Measurements from ENCODE around the gene BCLAF1.

BCLAF1 gene

GRCh38 chr6:136288566-136289326, 900 bp downstream of the BCLAF1 start:
- Histone ChIP-seq H4K91ac (ENCODE audit: low read depth, low read length) (peak overlapping the region; percentile 57), H3K4me1 (ENCODE audit: control insufficient read depth in 1 of 2, insufficient read depth in 2 of 2, low read length in 2 of 2) (peaks cover 3 to 5% of the 10 kb centered on the region in 2 experiments), H3K4me2 (ENCODE audit: low read length) (peak overlapping the region; percentile 94), H3K9ac (ENCODE audit: low read length) (peak overlapping the region; percentile 96), H4K8ac (ENCODE audit: low read depth, low read length) (peak overlapping the region; percentile 6), H3K36me3 (ENCODE audit: control insufficient read depth in 1 of 2, insufficient read depth in 2 of 2, low read length in 2 of 2) (peaks cover 0 to 2% of the 10 kb centered on the region in 2 experiments), H3K27ac (ENCODE audit: low read depth, low read length) (peak overlapping the region; percentile 22), H3K79me1 (ENCODE audit: low read length) (peaks cover 11% of the 10 kb centered on the region), H3K4me3 (ENCODE audit: low read depth, low read length) (peak overlapping the region; percentile 93), H2AK5ac (ENCODE audit: low read length) (no peak overlapping the region), H4K12ac (ENCODE audit: low read depth, low read length) (peak overlapping the region; percentile 40), H3K27me3 (ENCODE audit: insufficient read depth, low read length) (no peaks in the 10 kb centered on the region), H3K79me2 (ENCODE audit: control insufficient read depth, insufficient read depth, low read length, poor library complexity) (peaks cover 26% of the 10 kb centered on the region), H2BK5ac (ENCODE audit: low read depth, low read length, poor library complexity) (peak overlapping the region; percentile 48), H2AFZ (ENCODE audit: insufficient read depth, low read length, poor library complexity) (no peak overlapping the region), H3K18ac (ENCODE audit: low read length) (peak overlapping the region; percentile 47), H3K4ac (ENCODE audit: low read depth, low read length) (peak overlapping the region; percentile 82), H3K14ac (ENCODE audit: low read length) (peak overlapping the region; percentile 52), H2BK120ac (ENCODE audit: insufficient read depth, low read length, poor library complexity) (no peak overlapping the region), H3K9me3 (ENCODE audit: insufficient read depth, low read depth, low read length) (no peaks in the 10 kb centered on the region), H3K23ac (ENCODE audit: low read length) (no peak overlapping the region), H2BK12ac (ENCODE audit: low read length) (no peak overlapping the region)
- DNase-seq, result peak; percentile 98 to 99
- WGBS (ENCODE audit: extremely low coverage, insufficient coverage, insufficient read length), result no CpG with 5 or more reads among the region's 34 CpGs

- no peak overlapping the region for H3K27ac ChIP-seq (ENCODE audit: low read depth, low read length)
- H4K12ac ChIP-seq (ENCODE audit: low read depth, low read length), result no peak overlapping the region
- peaks cover 0 to 5% of the 10 kb centered on the region in 2 experiments for H3K4me1 ChIP-seq (ENCODE audit: control insufficient read depth in 1 of 2, insufficient read depth in 2 of 2, low read length in 2 of 2)
Observed at GRCh38 chr6:136284909-136285308, 4.7 kb downstream of the BCLAF1 start.

GRCh38 chr6:136282906-136283305, 6.7 kb downstream of the BCLAF1 start:
- peaks cover 0 to 2% of the 10 kb centered on the region in 2 experiments for H3K36me3 ChIP-seq (ENCODE audit: control insufficient read depth in 1 of 2, insufficient read depth in 2 of 2, low read length in 2 of 2)
- H3K18ac ChIP-seq (ENCODE audit: low read length), result no peak overlapping the region
- H4K91ac ChIP-seq (ENCODE audit: low read depth, low read length), result no peak overlapping the region
- no peaks in the 10 kb centered on the region for H3K9me3 ChIP-seq (ENCODE audit: insufficient read depth, low read depth, low read length)
- H3K4me3 ChIP-seq (ENCODE audit: low read depth, low read length), result no peak overlapping the region
- H3K79me1 ChIP-seq (ENCODE audit: low read length), result no peaks in the 10 kb centered on the region
- H2AFZ ChIP-seq (ENCODE audit: insufficient read depth, low read length, poor library complexity), result no peak overlapping the region
- H2AK5ac ChIP-seq (ENCODE audit: low read length), result no peak overlapping the region
- no peak overlapping the region for H4K12ac ChIP-seq (ENCODE audit: low read depth, low read length)
- no peak overlapping the region for H2BK120ac ChIP-seq (ENCODE audit: insufficient read depth, low read length, poor library complexity)
- H3K4me1 ChIP-seq (ENCODE audit: control insufficient read depth in 1 of 2, insufficient read depth in 2 of 2, low read length in 2 of 2), result peaks cover 0 to 4% of the 10 kb centered on the region in 2 experiments
- no peak overlapping the region for H2BK12ac ChIP-seq (ENCODE audit: low read length)
- H3K4me2 ChIP-seq (ENCODE audit: low read length), result no peak overlapping the region
- no peak overlapping the region for H3K9ac ChIP-seq (ENCODE audit: low read length)
- H2BK5ac ChIP-seq (ENCODE audit: low read depth, low read length, poor library complexity), result no peak overlapping the region
- no peaks in the 10 kb centered on the region for H3K27me3 ChIP-seq (ENCODE audit: insufficient read depth, low read length)
- no peak for DNase-seq
- H3K4ac ChIP-seq (ENCODE audit: low read depth, low read length), result peak overlapping the region; percentile 80
- WGBS (ENCODE audit: extremely low coverage, insufficient coverage, insufficient read length), result no CpG with 5 or more reads among the region's 4 CpGs
- no peak overlapping the region for H4K8ac ChIP-seq (ENCODE audit: low read depth, low read length)
- H3K27ac ChIP-seq (ENCODE audit: low read depth, low read length), result no peak overlapping the region
- no peak overlapping the region for H3K23ac ChIP-seq (ENCODE audit: low read length)
- H3K14ac ChIP-seq (ENCODE audit: low read length), result no peak overlapping the region
- H3K79me2 ChIP-seq (ENCODE audit: control insufficient read depth, insufficient read depth, low read length, poor library complexity), result peaks cover 14% of the 10 kb centered on the region

More at GRCh38 chr6:136284909-136285308, 4.7 kb downstream of the BCLAF1 start:
- Histone ChIP-seq H4K91ac (ENCODE audit: low read depth, low read length) (no peak overlapping the region), H3K4me2 (ENCODE audit: low read length) (no peak overlapping the region), H3K4me3 (ENCODE audit: low read depth, low read length) (no peak overlapping the region), H2BK120ac (ENCODE audit: insufficient read depth, low read length, poor library complexity) (no peak overlapping the region), H2AFZ (ENCODE audit: insufficient read depth, low read length, poor library complexity) (no peak overlapping the region), H2AK5ac (ENCODE audit: low read length) (no peak overlapping the region), H3K9ac (ENCODE audit: low read length) (no peak overlapping the region), H3K14ac (ENCODE audit: low read length) (no peak overlapping the region), H3K18ac (ENCODE audit: low read length) (no peak overlapping the region), H3K4ac (ENCODE audit: low read depth, low read length) (peak overlapping the region; percentile 99), H2BK5ac (ENCODE audit: low read depth, low read length, poor library complexity) (peak overlapping the region; percentile 52), H2BK12ac (ENCODE audit: low read length) (no peak overlapping the region), H4K8ac (ENCODE audit: low read depth, low read length) (no peak overlapping the region), H3K36me3 (ENCODE audit: control insufficient read depth in 1 of 2, insufficient read depth in 2 of 2, low read length in 2 of 2) (peaks cover 0 to 2% of the 10 kb centered on the region in 2 experiments), H3K79me1 (ENCODE audit: low read length) (peaks cover 6% of the 10 kb centered on the region), H3K23ac (ENCODE audit: low read length) (no peak overlapping the region), H3K27me3 (ENCODE audit: insufficient read depth, low read length) (no peaks in the 10 kb centered on the region), H3K9me3 (ENCODE audit: insufficient read depth, low read depth, low read length) (no peaks in the 10 kb centered on the region), H3K79me2 (ENCODE audit: control insufficient read depth, insufficient read depth, low read length, poor library complexity) (peaks cover 23% of the 10 kb centered on the region)
- DNase-seq, result peak in 1 of 2 donors; percentile 32
- no CpG with 5 or more reads among the region's 2 CpGs for WGBS (ENCODE audit: extremely low coverage, insufficient coverage, insufficient read length)

GRCh38 chr6:136280032-136280609, 9.5 kb downstream of the BCLAF1 start:
- H3K4me2 ChIP-seq (ENCODE audit: low read length), result no peak overlapping the region
- no peaks in the 10 kb centered on the region for H3K4me1 ChIP-seq (ENCODE audit: control insufficient read depth in 1 of 2, insufficient read depth in 2 of 2, low read length in 2 of 2)
- no peak overlapping the region for H4K12ac ChIP-seq (ENCODE audit: low read depth, low read length)
- H4K8ac ChIP-seq (ENCODE audit: low read depth, low read length), result no peak overlapping the region
- no CpG with 5 or more reads among the region's 3 CpGs for WGBS (ENCODE audit: extremely low coverage, insufficient coverage, insufficient read length)
- H3K18ac ChIP-seq (ENCODE audit: low read length), result no peak overlapping the region
- H3K36me3 ChIP-seq (ENCODE audit: control insufficient read depth in 1 of 2, insufficient read depth in 2 of 2, low read length in 2 of 2), result peaks cover 2 to 4% of the 10 kb centered on the region in 2 experiments
- no peak overlapping the region for H2BK12ac ChIP-seq (ENCODE audit: low read length)
- H3K27me3 ChIP-seq (ENCODE audit: insufficient read depth, low read length), result no peaks in the 10 kb centered on the region
- H2AFZ ChIP-seq (ENCODE audit: insufficient read depth, low read length, poor library complexity), result no peak overlapping the region
- H3K4ac ChIP-seq (ENCODE audit: low read depth, low read length), result no peak overlapping the region
- no peak overlapping the region for H2BK120ac ChIP-seq (ENCODE audit: insufficient read depth, low read length, poor library complexity)
- peaks cover 4% of the 10 kb centered on the region for H3K79me2 ChIP-seq (ENCODE audit: control insufficient read depth, insufficient read depth, low read length, poor library complexity)
- H4K91ac ChIP-seq (ENCODE audit: low read depth, low read length), result no peak overlapping the region
- H2AK5ac ChIP-seq (ENCODE audit: low read length), result no peak overlapping the region
- H3K79me1 ChIP-seq (ENCODE audit: low read length), result no peaks in the 10 kb centered on the region
- no peaks in the 10 kb centered on the region for H3K9me3 ChIP-seq (ENCODE audit: insufficient read depth, low read depth, low read length)
- H3K27ac ChIP-seq (ENCODE audit: low read depth, low read length), result no peak overlapping the region
- H3K14ac ChIP-seq (ENCODE audit: low read length), result no peak overlapping the region
- DNase-seq, result no peak
- H3K9ac ChIP-seq (ENCODE audit: low read length), result no peak overlapping the region
- no peak overlapping the region for H3K4me3 ChIP-seq (ENCODE audit: low read depth, low read length)
- no peak overlapping the region for H3K23ac ChIP-seq (ENCODE audit: low read length)
- H2BK5ac ChIP-seq (ENCODE audit: low read depth, low read length, poor library complexity), result no peak overlapping the region
